Measurements from ENCODE around the gene KRT8. TPM values are rescaled to one million over a fixed set of nuclear protein-coding genes. Genes with fewer than 3 reads are reported as not detected.
A peak's percentile ranks its signal among the peaks of the same experiment; 100 is the strongest.

Gene KRT8
- total and polyA plus RNA-seq, 2 of the 13 experiments (the other 11 are each of a cell fraction or from before 2014, with no cell fraction given) = 498 to 718 TPM

GRCh38 chr12:52870361-52871290, 34.2 kb downstream of the KRT8 start (continued):
- peak; percentile 32; the same call in 1 of the 2 replicates for TF ChIP-seq ZNF687 (CRISPR knock-in tag; IDR thresholded peaks at IDR 0.05)
- TF ChIP-seq SALL1 (CRISPR knock-in tag; IDR thresholded peaks at IDR 0.05) = peak; percentile 30; the same call in 1 of the 2 replicates
- no peak for TF ChIP-seq ZNF7 (CRISPR knock-in tag; IDR thresholded peaks at IDR 0.05)
- no peak for TF ChIP-seq BORCS8-MEF2B (CRISPR knock-in tag; IDR thresholded peaks at IDR 0.05)
- peak; percentile 81 for TF ChIP-seq CTCF (CRISPR knock-in tag; IDR thresholded peaks at IDR 0.05)
- TF ChIP-seq, protein P1, sequence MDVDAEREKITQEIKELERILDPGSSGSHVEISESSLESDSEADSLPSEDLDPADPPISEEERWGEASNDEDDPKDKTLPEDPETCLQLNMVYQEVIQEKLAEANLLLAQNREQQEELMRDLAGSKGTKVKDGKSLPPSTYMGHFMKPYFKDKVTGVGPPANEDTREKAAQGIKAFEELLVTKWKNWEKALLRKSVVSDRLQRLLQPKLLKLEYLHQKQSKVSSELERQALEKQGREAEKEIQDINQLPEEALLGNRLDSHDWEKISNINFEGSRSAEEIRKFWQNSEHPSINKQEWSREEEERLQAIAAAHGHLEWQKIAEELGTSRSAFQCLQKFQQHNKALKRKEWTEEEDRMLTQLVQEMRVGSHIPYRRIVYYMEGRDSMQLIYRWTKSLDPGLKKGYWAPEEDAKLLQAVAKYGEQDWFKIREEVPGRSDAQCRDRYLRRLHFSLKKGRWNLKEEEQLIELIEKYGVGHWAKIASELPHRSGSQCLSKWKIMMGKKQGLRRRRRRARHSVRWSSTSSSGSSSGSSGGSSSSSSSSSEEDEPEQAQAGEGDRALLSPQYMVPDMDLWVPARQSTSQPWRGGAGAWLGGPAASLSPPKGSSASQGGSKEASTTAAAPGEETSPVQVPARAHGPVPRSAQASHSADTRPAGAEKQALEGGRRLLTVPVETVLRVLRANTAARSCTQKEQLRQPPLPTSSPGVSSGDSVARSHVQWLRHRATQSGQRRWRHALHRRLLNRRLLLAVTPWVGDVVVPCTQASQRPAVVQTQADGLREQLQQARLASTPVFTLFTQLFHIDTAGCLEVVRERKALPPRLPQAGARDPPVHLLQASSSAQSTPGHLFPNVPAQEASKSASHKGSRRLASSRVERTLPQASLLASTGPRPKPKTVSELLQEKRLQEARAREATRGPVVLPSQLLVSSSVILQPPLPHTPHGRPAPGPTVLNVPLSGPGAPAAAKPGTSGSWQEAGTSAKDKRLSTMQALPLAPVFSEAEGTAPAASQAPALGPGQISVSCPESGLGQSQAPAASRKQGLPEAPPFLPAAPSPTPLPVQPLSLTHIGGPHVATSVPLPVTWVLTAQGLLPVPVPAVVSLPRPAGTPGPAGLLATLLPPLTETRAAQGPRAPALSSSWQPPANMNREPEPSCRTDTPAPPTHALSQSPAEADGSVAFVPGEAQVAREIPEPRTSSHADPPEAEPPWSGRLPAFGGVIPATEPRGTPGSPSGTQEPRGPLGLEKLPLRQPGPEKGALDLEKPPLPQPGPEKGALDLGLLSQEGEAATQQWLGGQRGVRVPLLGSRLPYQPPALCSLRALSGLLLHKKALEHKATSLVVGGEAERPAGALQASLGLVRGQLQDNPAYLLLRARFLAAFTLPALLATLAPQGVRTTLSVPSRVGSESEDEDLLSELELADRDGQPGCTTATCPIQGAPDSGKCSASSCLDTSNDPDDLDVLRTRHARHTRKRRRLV (CRISPR knock-in tag; IDR thresholded peaks at IDR 0.05) = 0 out of 2 replicates have a peak, but pooled peaks have one; percentile 36
- TF ChIP-seq, protein P2, sequence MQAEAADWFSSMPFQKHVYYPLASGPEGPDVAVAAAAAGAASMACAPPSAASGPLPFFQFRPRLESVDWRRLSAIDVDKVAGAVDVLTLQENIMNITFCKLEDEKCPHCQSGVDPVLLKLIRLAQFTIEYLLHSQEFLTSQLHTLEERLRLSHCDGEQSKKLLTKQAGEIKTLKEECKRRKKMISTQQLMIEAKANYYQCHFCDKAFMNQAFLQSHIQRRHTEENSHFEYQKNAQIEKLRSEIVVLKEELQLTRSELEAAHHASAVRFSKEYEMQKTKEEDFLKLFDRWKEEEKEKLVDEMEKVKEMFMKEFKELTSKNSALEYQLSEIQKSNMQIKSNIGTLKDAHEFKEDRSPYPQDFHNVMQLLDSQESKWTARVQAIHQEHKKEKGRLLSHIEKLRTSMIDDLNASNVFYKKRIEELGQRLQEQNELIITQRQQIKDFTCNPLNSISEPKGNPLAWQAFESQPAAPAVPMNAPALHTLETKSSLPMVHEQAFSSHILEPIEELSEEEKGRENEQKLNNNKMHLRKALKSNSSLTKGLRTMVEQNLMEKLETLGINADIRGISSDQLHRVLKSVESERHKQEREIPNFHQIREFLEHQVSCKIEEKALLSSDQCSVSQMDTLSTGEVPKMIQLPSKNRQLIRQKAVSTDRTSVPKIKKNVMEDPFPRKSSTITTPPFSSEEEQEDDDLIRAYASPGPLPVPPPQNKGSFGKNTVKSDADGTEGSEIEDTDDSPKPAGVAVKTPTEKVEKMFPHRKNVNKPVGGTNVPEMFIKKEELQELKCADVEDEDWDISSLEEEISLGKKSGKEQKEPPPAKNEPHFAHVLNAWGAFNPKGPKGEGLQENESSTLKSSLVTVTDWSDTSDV (CRISPR knock-in tag; IDR thresholded peaks at IDR 0.05) = 0 out of 2 replicates have a peak, but pooled peaks have one; percentile 51
- 0 out of 2 replicates have a peak, but pooled peaks have one; percentile 35 for TF ChIP-seq ZBTB10 (CRISPR knock-in tag; IDR thresholded peaks at IDR 0.05; ENCODE audit: borderline replicate concordance)
- peak; percentile 65 for TF ChIP-seq XRCC5 (optimal IDR thresholded peaks at IDR 0.05; ENCODE audit: low read length)
